SK-N-SH (cell line): ENCODE data around the gene RPL29.

Experiments used
- EP300 ChIP-seq, 2 experiments: IDR thresholded peaks; 2 replicates each; pipeline versions ENCODE4 v1.4.0 to v1.6.1; 2012; ENCODE audit warnings: borderline replicate concordance in 1 of 2, low read depth in 1 of 2, low read length in 1 of 2
- GABPA ChIP-seq: IDR thresholded peaks from 2 replicates; pipeline ENCODE4 v1.4.0; 2012; ENCODE audit warnings: low read depth, mild to moderate bottlenecking
- NFIC ChIP-seq: IDR thresholded peaks from 2 replicates; pipeline ENCODE4 v1.4.0; 2012; ENCODE audit warnings: borderline replicate concordance
- POLR2AphosphoS5 ChIP-seq: IDR thresholded peaks from 2 replicates; pipeline ENCODE4 v1.6.1; 2012; ENCODE audit warnings: low read depth, low read length
- RAD21 ChIP-seq: IDR thresholded peaks from 2 replicates; pipeline ENCODE4 v1.6.1; 2012; ENCODE audit warnings: mild to moderate bottlenecking, low read length
- REST ChIP-seq: IDR thresholded peaks from 2 replicates; pipeline ENCODE4 v1.6.1; 2012; ENCODE audit warnings: mild to moderate bottlenecking, low read depth, low read length, moderate library complexity
- RXRA ChIP-seq: IDR thresholded peaks from 2 replicates; pipeline ENCODE4 v1.4.0; 2012; ENCODE audit warnings: low read depth, mild to moderate bottlenecking, borderline replicate concordance
- SIN3A ChIP-seq: IDR thresholded peaks from 2 replicates; pipeline ENCODE4 v1.6.1; 2012; ENCODE audit warnings: low read depth, mild to moderate bottlenecking, low read length, moderate library complexity, borderline replicate concordance
- SMC3 ChIP-seq: IDR thresholded peaks from 2 replicates; pipeline ENCODE4 v1.6.1; 2012; ENCODE audit warnings: low read depth, low read length, improper control_type of control experiment
- TF ChIP-seq, protein P1 (sequence below): fragments of 200-600 bp; sonication (generic); IDR thresholded peaks from 2 replicates; pipeline ENCODE4 v1.6.1; 2017; ENCODE audit warnings: antibody characterized with exemption, mild to moderate bottlenecking, moderate library complexity
- TF ChIP-seq, protein P2 (sequence below): fragments of 150-350 bp; IDR thresholded peaks from 2 replicates; pipeline ENCODE4 v1.6.1; 2017; ENCODE audit warnings: antibody characterized with exemption, low read length, low read depth, borderline replicate concordance

GRCh38 chr3:51986010-51986947 lies 9.4 kb downstream of the RPL29 start:
- TF ChIP-seq, protein P1, sequence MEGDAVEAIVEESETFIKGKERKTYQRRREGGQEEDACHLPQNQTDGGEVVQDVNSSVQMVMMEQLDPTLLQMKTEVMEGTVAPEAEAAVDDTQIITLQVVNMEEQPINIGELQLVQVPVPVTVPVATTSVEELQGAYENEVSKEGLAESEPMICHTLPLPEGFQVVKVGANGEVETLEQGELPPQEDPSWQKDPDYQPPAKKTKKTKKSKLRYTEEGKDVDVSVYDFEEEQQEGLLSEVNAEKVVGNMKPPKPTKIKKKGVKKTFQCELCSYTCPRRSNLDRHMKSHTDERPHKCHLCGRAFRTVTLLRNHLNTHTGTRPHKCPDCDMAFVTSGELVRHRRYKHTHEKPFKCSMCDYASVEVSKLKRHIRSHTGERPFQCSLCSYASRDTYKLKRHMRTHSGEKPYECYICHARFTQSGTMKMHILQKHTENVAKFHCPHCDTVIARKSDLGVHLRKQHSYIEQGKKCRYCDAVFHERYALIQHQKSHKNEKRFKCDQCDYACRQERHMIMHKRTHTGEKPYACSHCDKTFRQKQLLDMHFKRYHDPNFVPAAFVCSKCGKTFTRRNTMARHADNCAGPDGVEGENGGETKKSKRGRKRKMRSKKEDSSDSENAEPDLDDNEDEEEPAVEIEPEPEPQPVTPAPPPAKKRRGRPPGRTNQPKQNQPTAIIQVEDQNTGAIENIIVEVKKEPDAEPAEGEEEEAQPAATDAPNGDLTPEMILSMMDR, result no peak
- TF ChIP-seq EP300 (IDR thresholded peaks at IDR 0.05; ENCODE audit: borderline replicate concordance in 1 of 2, low read depth in 1 of 2, low read length in 1 of 2), result no peak
- no peak for TF ChIP-seq RAD21
- no peak for TF ChIP-seq NFIC
- TF ChIP-seq, protein P2, sequence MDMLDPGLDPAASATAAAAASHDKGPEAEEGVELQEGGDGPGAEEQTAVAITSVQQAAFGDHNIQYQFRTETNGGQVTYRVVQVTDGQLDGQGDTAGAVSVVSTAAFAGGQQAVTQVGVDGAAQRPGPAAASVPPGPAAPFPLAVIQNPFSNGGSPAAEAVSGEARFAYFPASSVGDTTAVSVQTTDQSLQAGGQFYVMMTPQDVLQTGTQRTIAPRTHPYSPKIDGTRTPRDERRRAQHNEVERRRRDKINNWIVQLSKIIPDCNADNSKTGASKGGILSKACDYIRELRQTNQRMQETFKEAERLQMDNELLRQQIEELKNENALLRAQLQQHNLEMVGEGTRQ, result no peak
- TF ChIP-seq REST, result no peak
- no peak for TF ChIP-seq POLR2AphosphoS5
- no peak for TF ChIP-seq GABPA
- TF ChIP-seq SMC3, result no peak
- no peak for TF ChIP-seq RXRA
- no peak for TF ChIP-seq SIN3A
